Esophagus muscularis mucosa (tissue), 4 donors: ENCODE results near the gene RND3. TPM values are rescaled to one million over a fixed set of nuclear protein-coding genes. Genes with fewer than 3 reads are reported as not detected.

Experiments used
- DNase-seq: peaks from one replicate; pipeline ENCODE4 v3.0.0-alpha.2; 2017; ENCODE audit errors: extremely low spot score
- H3K27ac ChIP-seq, 4 donors: fragments of 200-600 bp; sonication (generic); replicated peaks in 1 of 4; 1 replicate in 3 of 4; 2 replicates in 1 of 4; pipeline ENCODE4 v1.5.1; 2016 to 2019; ENCODE audit warnings: mild to moderate bottlenecking in 1 of 4
- H3K27me3 ChIP-seq, 4 donors: fragments of 200-600 bp; sonication (generic); one replicate each; pipeline versions ENCODE4 v1.5.1 to v1.6.0; 2016 to 2019
- H3K36me3 ChIP-seq, 4 donors: fragments of 200-600 bp; sonication (generic); one replicate each; pipeline ENCODE4 v1.5.1; 2016 to 2019
- H3K4me1 ChIP-seq, 4 donors: fragments of 200-600 bp; sonication (generic); one replicate each; pipeline ENCODE4 v1.5.1; 2016 to 2019
- H3K4me3 ChIP-seq, 4 donors: fragments of 200-600 bp; sonication (generic); 1 replicate in 2 of 4; 2 replicates in 2 of 4; pipeline ENCODE4 v1.5.1; 2016 to 2019; ENCODE audit warnings: mild to moderate bottlenecking in 4 of 4, moderate library complexity in 1 of 4
- H3K9me3 ChIP-seq, 4 donors: fragments of 200-600 bp; sonication (generic); 1 replicate in 3 of 4; 2 replicates in 1 of 4; pipeline ENCODE4 v1.5.1; 2016 to 2019
- EP300 ChIP-seq: sonication (generic); formaldehyde crosslinking; IDR thresholded peaks from one replicate; pipeline ENCODE4 v1.6.1; 2017; ENCODE audit warnings: antibody characterized with exemption
- POLR2A ChIP-seq: fragments of 450-650 bp; IDR thresholded peaks from one replicate; pipeline ENCODE4 v1.6.1; 2017; ENCODE audit warnings: antibody characterized with exemption, moderate library complexity, mild to moderate bottlenecking, low read depth
- POLR2AphosphoS5 ChIP-seq, 2 donors: sonication (generic); formaldehyde crosslinking; IDR thresholded peaks; one replicate each; pipeline ENCODE4 v1.6.1; 2017; ENCODE audit warnings: antibody characterized with exemption in 2 of 2
- WGBS: methylation state at CpG from one replicate; pipeline ENCODE4 v1.1.5; 2018; 5-methylcytosine and 5-hydroxymethylcytosine counted together
- intact Hi-C: fragments of 100-400 bp; cut with DNase I; formaldehyde crosslinking; loops from one replicate; pipeline ENCODE4 v1.15.1; 2023
- total RNA-seq, 4 donors: library from RNA; depleted of rRNA; stranded (reverse); fragments of >200 nt; gene quantifications; one replicate each; pipeline versions ENCODE4 v1.1.0 to v1.2.1, GENCODE V29; 2016
- TF ChIP-seq, protein P1 (sequence below), 3 experiments: fragments of 200-600 bp in 2 of 3; fragments of 450-650 bp in 1 of 3; sonication (generic) in 2 of 3; IDR thresholded peaks; one replicate each; pipeline ENCODE4 v1.5.1; 2017 to 2019; ENCODE audit warnings: antibody characterized with exemption in 3 of 3, mild to moderate bottlenecking in 2 of 3, moderate library complexity in 1 of 3

RND3 gene
- total RNA-seq, 4 donors from 2014 or later, result 39.6 to 219 (median 73.5) TPM

DNA sequence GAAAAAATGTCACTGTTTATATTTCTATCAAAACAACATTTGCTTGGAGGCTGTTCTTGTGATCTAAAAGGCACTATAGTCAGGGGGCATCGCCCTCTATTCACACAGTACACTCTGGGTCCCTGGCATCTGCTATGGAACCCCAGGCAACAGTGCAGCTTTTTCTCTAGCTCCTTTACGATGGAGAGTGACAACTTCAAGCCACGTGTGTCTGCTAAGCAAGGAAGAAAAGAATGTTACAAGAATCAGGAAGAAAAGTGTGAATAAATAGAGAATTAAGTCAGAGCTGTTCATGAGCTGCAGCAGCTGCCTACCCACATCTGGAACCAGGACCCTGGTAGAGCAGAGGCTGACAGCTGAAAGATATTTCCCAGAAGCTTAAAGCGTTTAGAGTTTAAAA, 11.2 kb downstream of the RND3 start:
- H3K4me1 ChIP-seq, result peaks cover 86 to 98% (median 95%) of the 10 kb centered on the region in 4 donors
- no peaks in the 10 kb centered on the region for H3K9me3 ChIP-seq
- WGBS, result 28% methylated on average over 4 of the region's 4 CpGs
- peak overlapping the region; percentile 78 to 98 (median 96) for H3K27ac ChIP-seq
- H3K27me3 ChIP-seq, result no peaks in the 10 kb centered on the region
- intact Hi-C loops, result no loop called here
- peaks cover 2 to 34% (median 11%) of the 10 kb centered on the region in 4 donors for H3K36me3 ChIP-seq
- no peak for TF ChIP-seq POLR2AphosphoS5 (IDR thresholded peaks at IDR 0.05)
- TF ChIP-seq EP300, result no peak
- no peak for TF ChIP-seq POLR2A
- TF ChIP-seq, protein P1, sequence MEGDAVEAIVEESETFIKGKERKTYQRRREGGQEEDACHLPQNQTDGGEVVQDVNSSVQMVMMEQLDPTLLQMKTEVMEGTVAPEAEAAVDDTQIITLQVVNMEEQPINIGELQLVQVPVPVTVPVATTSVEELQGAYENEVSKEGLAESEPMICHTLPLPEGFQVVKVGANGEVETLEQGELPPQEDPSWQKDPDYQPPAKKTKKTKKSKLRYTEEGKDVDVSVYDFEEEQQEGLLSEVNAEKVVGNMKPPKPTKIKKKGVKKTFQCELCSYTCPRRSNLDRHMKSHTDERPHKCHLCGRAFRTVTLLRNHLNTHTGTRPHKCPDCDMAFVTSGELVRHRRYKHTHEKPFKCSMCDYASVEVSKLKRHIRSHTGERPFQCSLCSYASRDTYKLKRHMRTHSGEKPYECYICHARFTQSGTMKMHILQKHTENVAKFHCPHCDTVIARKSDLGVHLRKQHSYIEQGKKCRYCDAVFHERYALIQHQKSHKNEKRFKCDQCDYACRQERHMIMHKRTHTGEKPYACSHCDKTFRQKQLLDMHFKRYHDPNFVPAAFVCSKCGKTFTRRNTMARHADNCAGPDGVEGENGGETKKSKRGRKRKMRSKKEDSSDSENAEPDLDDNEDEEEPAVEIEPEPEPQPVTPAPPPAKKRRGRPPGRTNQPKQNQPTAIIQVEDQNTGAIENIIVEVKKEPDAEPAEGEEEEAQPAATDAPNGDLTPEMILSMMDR (IDR thresholded peaks at IDR 0.05), result no peak
- DNase-seq, result no peak
- H3K4me3 ChIP-seq, result peak overlapping the region; percentile 7 to 31 (median 18)

DNA sequence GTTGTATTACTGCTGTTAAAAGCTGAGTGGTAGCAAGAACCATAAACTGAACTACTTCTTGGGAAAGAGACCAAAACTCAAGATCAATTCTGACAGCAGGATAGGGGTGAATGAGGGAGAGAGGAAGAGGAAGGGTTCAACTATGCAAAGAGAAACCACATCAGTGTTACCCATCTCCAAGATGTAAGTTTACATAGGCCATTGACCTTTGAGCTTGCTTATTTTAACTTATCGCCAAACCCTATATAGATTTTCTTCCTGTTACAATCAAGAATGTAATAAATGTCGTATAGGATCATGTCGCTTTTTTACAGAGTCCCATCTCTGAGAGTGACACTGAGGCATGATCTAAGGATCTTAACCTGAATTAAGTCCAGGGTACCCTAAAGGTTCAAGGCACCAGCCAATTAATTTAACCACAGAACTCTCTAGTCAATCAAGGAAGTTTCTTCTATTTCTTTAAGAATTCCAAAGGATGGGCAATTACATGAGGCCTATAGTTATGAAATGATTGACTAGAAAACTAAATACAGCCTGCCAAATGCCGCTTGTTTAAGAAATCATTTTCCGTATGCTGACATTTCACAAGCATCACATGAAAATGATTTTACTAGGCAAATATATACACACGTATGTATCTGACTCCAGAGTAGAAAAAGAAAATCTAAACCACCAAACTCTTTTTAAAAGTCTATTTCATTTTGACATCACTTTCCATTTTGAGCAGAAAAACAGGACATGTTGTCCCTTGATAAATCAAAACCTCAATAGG, 11.8 kb downstream of the RND3 start:
- DNase-seq, result no peak
- Histone ChIP-seq H3K27me3 (no peaks in the 10 kb centered on the region), H3K27ac (peak overlapping the region; percentile 78 to 98 (median 96)), H3K4me3 (peak overlapping the region; percentile 7 to 31 (median 18)), H3K4me1 (peaks cover 80 to 92% (median 89%) of the 10 kb centered on the region in 4 donors), H3K9me3 (no peaks in the 10 kb centered on the region), H3K36me3 (peaks cover 8 to 40% (median 15%) of the 10 kb centered on the region in 4 donors)
- 74% methylated on average over 6 of the region's 6 CpGs for whole genome bisulfite sequencing
- TF ChIP-seq, protein P1 (IDR thresholded peaks at IDR 0.05), result no peak
- no peak for TF ChIP-seq EP300
- intact Hi-C loops, result no loop called here

DNA sequence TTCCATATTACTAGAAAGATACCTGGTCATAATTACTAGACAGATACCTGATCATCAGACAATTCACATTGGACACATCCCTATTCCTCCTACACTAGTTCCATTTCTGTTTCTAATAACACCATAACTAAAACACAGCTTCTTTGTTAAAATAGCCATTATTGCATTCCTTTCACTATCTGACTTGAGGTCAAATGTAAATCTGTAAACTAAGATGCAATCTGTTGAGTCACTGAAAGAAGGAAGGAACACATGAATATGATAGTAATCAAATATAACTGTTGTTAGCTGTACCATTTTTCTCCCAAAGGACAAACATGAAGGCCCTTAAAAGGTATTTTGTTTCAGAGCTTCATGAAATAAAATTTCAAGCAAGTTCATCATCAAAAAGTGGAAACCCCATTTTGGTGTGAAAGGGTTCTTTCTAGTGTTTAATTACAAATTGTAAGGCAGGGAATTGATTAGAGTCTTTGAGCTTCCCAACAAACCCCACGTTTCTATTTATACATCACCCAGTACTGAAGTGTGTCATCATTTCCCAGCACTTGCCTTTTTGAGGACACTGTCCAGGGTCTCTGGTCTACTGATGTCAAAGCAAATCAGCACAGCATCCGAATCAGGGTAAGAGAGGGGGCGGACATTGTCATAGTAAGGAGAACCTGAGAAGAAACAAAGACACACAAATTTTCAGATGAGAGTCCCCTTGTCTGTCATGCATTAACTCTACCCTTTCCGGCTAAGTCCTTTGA, 13.0 kb downstream of the RND3 start:
- DNase-seq, result no peak
- intact Hi-C loops, result no loop called here
- H3K36me3 ChIP-seq, result peaks cover 20 to 52% (median 27%) of the 10 kb centered on the region in 4 donors
- peak overlapping the region; percentile 78 to 98 (median 96) for H3K27ac ChIP-seq
- H3K4me3 ChIP-seq, result no peak overlapping the region
- WGBS, result 74% methylated on average over 4 of the region's 4 CpGs
- TF ChIP-seq EP300, result no peak
- no peak for TF ChIP-seq POLR2AphosphoS5 (IDR thresholded peaks at IDR 0.05)
- no peak for TF ChIP-seq POLR2A
- TF ChIP-seq, protein P1 (IDR thresholded peaks at IDR 0.05), result no peak
- no peaks in the 10 kb centered on the region for H3K9me3 ChIP-seq
- H3K27me3 ChIP-seq, result no peaks in the 10 kb centered on the region
- H3K4me1 ChIP-seq, result peaks cover 73 to 83% (median 77%) of the 10 kb centered on the region in 4 donors

DNA sequence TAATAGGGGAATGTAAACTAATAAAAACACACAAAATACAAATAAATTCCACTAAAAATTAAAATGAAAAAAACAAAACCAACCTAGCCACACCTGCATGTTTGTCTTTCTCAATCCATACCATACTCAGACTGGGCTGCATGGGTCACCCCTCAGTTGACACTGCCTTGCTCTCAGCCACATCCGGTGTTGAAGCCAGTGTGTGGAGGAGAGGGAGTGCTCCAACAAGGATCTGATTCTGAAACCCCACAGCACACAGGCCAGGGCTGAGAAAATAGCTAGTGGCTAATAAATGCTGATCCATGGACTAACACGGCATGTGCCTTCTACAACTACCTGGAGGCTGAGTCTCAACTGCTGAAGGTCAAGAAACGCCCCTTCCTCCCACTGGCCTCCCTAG, 13.7 kb downstream of the RND3 start:
- no peak for TF ChIP-seq EP300
- no peak for TF ChIP-seq POLR2AphosphoS5 (IDR thresholded peaks at IDR 0.05)
- TF ChIP-seq, protein P1 (IDR thresholded peaks at IDR 0.05), result no peak
- no peak for TF ChIP-seq POLR2A
- Histone ChIP-seq H3K36me3 (peaks cover 20 to 59% (median 32%) of the 10 kb centered on the region in 4 donors), H3K27me3 (no peaks in the 10 kb centered on the region), H3K27ac (peak overlapping the region; percentile 78 to 98 (median 96)), H3K4me3 (no peak overlapping the region), H3K4me1 (peaks cover 65 to 83% (median 76%) of the 10 kb centered on the region in 4 donors), H3K9me3 (no peaks in the 10 kb centered on the region)
- intact Hi-C loops, result no loop called here
- DNase-seq, result no peak
- WGBS, result 89% methylated on average over 3 of the region's 3 CpGs
